Mononuclear cell (primary cell): ENCODE results near the gene CERS4. TPM values are rescaled to one million over a fixed set of nuclear protein-coding genes. Genes with fewer than 3 reads are reported as not detected.
"Not testable (repeated sequence)": the region's sequence is repeated elsewhere in the genome, so short reads cannot be mapped to it uniquely, and the experiment has no call there.

Experiments
- H3K27me3 ChIP-seq: 2 replicates; pipeline ENCODE4 v1.6.0; 2011; ENCODE audit warnings: low read length, control low read depth; ENCODE audit not compliant: insufficient read depth
- H3K4me1 ChIP-seq: 2 replicates; pipeline ENCODE4 v1.5.1; 2011; ENCODE audit warnings: mild to moderate bottlenecking, low read length, control low read depth; ENCODE audit not compliant: insufficient read depth
- H3K4me3 ChIP-seq: 2 replicates; pipeline ENCODE4 v1.5.1; 2011; ENCODE audit warnings: mild to moderate bottlenecking, low read length, moderate library complexity
- H3K9me3 ChIP-seq: 2 replicates; pipeline ENCODE4 v1.5.1; 2011; ENCODE audit warnings: low read depth, mild to moderate bottlenecking, control low read depth, low read length
- total RNA-seq: library from RNA; depleted of rRNA; stranded (reverse); fragments of >200 nt; gene quantifications from one replicate; pipeline ENCODE4 v1.2.3, GENCODE V29; 2012

The CERS4 gene
- total RNA-seq, 1 donor = 13.1 TPM

DNA sequence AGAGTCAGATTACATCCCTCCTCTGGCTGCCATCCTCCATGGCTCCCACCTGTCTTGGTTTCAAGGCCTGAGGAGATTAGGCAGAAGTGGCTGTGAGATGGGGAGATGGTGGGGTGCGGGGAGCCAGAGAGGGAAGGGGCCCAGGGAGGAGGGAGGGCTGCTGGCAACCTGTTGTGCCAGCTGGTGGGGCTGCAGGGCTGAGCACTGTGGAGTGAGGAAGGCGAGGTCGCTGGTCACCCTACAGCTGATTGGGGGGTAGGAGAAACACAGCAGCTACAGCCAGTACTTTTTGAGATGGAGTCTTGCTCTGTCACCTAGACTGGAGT is 50.7 kb downstream of the CERS4 start:
- no peak overlapping the region for H3K4me3 ChIP-seq
- no peaks in the 10 kb centered on the region for H3K4me1 ChIP-seq
- no peaks in the 10 kb centered on the region for H3K9me3 ChIP-seq
- no peaks in the 10 kb centered on the region for H3K27me3 ChIP-seq

DNA sequence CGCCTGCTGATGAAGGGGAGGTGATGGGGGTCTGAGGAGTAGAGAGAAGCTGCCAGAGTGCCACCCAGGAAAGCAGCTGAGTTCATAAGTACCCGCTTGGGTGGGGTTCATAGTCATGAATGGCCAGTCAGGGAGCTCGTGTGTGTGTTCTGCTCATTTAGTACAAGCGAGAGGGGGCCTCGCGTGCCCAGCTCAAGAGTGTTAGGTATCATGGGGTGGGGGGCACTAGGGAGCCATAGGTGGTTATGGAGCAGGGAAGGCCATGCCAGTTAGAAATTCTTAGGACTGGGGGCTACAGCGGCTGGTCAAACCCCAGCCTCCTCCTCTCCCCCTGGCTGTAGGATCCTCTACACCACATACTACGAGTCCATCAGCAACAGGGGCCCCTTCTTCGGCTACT is 52.2 kb downstream of the CERS4 start:
- Histone ChIP-seq H3K9me3 (no peaks in the 10 kb centered on the region), H3K4me1 (no peaks in the 10 kb centered on the region), H3K27me3 (no peaks in the 10 kb centered on the region), H3K4me3 (no peak overlapping the region)

DNA sequence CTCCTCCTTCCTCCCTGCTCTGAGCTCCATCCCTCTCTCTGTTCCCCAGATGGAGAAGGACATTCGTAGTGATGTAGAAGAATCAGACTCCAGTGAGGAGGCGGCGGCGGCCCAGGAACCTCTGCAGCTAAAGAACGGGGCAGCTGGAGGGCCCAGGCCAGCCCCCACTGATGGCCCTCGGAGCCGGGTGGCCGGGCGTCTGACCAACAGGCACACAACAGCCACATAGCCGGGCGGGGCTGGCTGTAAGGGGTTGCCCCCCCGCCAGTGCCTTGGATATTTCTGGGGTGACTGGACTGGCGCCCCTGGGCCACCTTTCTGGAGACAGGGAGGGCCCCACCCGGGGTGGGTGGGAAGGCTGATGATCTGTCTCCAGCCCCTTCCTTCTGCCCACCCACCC is 52.7 kb downstream of the CERS4 start:
- Histone ChIP-seq H3K27me3 (no peaks in the 10 kb centered on the region), H3K9me3 (no peaks in the 10 kb centered on the region), H3K4me3 (no peak overlapping the region), H3K4me1 (no peaks in the 10 kb centered on the region)

DNA sequence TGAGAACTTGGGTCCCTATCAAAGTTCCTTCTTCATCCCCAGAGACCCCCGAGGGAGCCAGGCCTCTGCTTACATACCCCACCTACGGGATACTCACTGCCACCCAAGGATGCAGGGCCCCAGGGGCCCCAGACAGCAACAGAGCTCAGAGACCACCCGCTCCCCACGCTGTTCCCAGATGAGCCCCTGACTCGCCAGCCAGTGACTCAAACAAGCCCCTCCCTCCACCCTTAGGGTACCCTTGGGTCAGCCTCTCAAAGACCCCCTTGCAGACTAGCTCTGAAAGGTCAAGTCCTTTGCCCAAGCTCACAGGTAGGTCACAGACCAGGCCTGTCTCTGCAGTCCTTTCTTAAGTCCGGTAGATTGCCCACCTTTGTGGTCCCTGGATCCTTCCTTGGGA is 53.3 kb downstream of the CERS4 start:
- H3K27me3 ChIP-seq = no peaks in the 10 kb centered on the region

DNA sequence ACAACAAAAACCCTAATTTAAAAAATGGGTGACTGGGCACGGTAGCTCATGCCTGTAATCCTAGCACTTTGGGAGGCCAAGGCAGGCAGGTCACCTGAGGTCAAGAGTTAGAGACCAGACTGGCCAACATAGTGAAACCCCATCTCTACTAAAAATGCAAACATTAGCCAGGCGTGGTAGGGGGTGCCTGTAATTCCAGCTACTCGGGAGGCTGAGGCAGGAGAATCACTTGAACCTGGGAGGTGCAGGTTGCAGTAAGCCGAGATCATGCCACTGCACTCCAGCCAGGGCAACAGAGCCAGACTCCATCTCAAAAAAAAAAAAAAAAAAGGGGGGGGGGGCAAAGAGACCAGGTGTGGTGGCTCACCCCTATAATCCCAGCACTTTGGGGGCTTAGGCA is 55.1 kb downstream of the CERS4 start:
- not testable (repeated sequence) for H3K4me1 ChIP-seq, H3K4me3 ChIP-seq

More for the DNA sequence above, 53.3 kb downstream of the CERS4 start:
- no peaks in the 10 kb centered on the region for H3K9me3 ChIP-seq
- H3K4me1 ChIP-seq = no peaks in the 10 kb centered on the region
- H3K4me3 ChIP-seq = no peak overlapping the region

DNA sequence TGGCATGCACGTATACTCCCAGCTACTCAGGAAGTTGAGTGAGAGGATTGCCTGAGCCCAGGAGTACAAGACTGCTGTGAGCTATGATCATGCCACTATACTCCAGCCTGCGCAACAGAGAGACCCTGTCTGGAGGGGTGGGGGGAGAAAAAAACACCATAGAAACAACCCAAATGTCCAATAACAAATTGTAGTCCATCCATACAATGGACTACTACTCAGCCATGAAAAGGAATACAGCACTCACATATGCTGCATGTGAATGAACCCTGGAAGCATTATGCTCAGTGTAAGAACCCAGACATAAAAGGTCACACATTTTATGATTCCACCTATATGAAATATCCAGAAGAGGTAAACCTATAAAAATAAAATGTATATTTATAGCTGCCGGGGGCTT is 56.7 kb downstream of the CERS4 start:
- no peaks in the 10 kb centered on the region for H3K9me3 ChIP-seq
- peaks cover 15% of the 10 kb centered on the region for H3K4me1 ChIP-seq
- no peak overlapping the region for H3K4me3 ChIP-seq
- no peaks in the 10 kb centered on the region for H3K27me3 ChIP-seq

More for the DNA sequence above, 55.1 kb downstream of the CERS4 start:
- H3K27me3 ChIP-seq, H3K9me3 ChIP-seq: not testable (repeated sequence)

DNA sequence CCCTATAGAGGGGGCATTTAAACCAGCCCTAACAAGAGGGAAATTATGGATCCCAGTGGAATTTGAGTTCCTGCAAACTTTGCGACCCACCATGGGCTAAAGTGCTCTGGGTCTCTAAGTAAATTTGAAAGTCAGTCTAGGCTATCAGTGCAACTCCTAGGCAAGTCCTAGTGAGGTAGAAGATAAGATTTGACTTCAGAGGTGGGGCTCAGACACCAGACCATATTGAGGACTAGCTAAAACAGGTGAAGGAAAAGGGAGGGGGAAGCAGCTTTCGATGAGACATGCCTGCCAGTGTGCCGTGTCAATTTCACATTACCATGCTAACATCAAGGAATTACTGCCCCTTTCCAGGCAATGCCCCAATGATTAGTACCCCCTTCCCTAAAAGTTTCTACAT is 60.6 kb downstream of the CERS4 start:
- H3K4me1 ChIP-seq = peaks cover 15% of the 10 kb centered on the region
- H3K27me3 ChIP-seq = no peaks in the 10 kb centered on the region
- H3K4me3 ChIP-seq = no peak overlapping the region
- no peaks in the 10 kb centered on the region for H3K9me3 ChIP-seq

DNA sequence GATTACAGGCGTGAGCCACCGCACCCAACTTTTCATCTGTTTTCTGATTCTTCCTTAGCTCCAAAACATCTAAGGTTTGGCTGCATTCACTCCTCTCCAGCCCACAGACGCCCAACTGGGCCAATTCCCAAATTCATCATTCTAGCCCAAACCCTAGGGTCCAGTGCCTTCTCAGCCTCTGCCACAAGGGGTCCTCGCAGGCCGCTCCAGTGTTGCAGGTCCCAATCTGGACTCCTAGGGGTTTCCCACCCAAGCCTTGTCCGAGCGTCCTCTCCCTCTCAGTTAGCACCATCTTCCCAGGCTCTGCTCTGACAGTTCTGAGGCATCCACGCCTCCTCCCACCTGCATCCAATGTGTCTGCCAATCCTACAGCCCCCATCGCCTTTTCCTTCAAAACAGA is 67.3 kb downstream of the CERS4 start:
- not testable (repeated sequence) for H3K9me3 ChIP-seq, H3K27me3 ChIP-seq, H3K4me1 ChIP-seq, H3K4me3 ChIP-seq

DNA sequence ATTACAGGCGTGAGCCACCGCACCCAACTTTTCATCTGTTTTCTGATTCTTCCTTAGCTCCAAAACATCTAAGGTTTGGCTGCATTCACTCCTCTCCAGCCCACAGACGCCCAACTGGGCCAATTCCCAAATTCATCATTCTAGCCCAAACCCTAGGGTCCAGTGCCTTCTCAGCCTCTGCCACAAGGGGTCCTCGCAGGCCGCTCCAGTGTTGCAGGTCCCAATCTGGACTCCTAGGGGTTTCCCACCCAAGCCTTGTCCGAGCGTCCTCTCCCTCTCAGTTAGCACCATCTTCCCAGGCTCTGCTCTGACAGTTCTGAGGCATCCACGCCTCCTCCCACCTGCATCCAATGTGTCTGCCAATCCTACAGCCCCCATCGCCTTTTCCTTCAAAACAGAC is 82.2 kb downstream of the CERS4 start:
- not testable (repeated sequence) for H3K4me3 ChIP-seq, H3K4me1 ChIP-seq, H3K9me3 ChIP-seq, H3K27me3 ChIP-seq

DNA sequence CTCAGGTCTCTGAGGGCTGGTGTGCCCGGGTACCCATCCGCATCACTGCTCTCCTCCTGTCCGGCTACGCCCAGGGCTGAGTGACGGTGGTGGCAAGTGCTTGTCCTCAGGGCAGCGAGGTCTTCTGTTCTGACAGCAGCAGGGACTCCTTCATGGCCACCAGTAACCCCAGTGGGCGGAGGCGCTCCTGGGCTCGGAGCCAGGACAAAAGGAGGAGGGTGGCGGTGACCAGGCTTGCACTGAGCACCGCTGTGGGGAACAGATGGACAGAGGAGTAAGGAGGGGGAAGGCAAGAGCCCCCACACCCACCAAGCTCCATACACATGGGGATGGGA is 93.2 kb downstream of the CERS4 start:
- H3K4me1 ChIP-seq = peaks cover 9% of the 10 kb centered on the region
- H3K4me3 ChIP-seq = no peak overlapping the region
- H3K27me3 ChIP-seq = no peaks in the 10 kb centered on the region
- no peaks in the 10 kb centered on the region for H3K9me3 ChIP-seq

DNA sequence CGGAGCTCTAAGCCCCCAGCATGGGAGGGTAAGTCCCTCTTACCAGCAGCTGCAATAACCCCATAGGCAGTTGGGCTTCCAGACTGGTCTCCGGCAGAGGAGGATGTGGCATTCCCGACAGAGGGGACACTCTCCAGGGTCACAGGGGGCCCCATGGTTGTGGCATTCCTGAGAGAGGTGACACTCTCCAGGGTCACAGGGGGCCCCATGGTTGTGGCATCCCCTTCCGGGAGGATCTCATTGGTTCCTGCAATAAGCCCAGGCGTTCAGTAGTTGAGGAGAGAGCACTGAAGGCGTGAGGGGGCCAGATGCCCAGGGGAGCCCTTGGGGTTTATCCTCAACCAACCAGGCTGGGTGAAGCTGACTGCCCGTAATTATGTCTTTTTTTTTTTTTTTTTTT is 93.6 kb downstream of the CERS4 start:
- no peak overlapping the region for H3K4me3 ChIP-seq
- no peaks in the 10 kb centered on the region for H3K27me3 ChIP-seq
- H3K4me1 ChIP-seq = peaks cover 13% of the 10 kb centered on the region
- no peaks in the 10 kb centered on the region for H3K9me3 ChIP-seq

DNA sequence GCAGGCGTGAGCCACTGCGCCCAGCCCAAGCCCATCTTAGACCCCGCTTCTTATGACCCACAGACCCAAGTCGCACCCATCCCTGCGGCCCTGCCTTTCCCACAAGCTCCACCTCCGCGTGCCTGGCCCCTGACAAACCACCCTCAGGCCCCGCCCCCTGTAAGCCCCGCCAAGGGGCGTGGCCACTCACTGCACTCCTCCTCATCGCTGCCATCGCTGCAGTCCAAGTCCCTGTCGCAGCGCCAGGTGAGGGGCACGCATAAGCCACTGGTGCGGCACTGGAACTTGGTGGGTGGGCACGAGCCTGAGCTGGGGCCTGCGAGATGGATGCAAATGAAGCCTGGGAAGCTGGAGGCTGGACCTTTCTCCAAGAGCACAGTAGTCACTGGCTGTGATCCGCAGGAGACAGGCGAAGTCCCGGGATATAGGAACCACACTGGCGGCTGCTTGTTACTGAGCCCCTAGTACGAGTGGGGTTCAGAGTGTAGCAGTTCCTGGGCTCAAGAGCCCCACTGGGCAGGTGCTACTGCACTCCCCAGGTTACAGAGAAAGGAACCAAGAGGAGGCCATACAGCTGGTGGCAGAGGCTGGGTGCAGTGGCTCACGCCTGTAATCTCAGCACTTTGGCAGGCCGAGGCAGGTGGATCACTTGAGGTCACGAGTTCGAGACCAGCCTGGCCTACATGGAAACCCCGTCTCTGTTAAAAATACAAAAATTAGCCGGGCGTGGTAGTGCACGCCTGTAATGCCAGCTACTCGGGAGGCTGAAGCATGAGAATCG is 95.9 kb downstream of the CERS4 start:
- Histone ChIP-seq H3K4me1 (peaks cover 28% of the 10 kb centered on the region), H3K9me3 (no peaks in the 10 kb centered on the region), H3K4me3 (no peak overlapping the region), H3K27me3 (no peaks in the 10 kb centered on the region)

DNA sequence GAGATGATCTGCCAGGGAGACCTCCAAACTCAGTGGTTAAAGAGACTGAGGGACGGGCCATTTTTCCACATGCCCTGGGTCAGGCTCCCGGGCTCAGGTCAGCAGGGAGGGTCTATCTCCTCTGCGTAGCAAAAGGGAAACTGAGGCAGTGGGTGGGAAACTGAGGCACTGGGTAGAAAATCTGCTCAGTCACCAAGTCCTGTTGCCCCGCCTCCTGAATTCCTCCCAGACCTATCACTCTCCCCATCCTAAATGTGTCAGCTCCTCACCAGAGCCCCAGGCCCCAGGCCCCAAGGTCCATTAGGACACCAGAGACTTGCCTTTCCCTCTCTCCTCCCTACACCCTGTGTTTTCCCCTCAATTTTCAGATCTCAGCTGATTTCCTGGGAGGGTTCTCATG is 96.6 kb downstream of the CERS4 start:
- Histone ChIP-seq H3K4me3 (no peak overlapping the region), H3K27me3 (no peaks in the 10 kb centered on the region)

DNA sequence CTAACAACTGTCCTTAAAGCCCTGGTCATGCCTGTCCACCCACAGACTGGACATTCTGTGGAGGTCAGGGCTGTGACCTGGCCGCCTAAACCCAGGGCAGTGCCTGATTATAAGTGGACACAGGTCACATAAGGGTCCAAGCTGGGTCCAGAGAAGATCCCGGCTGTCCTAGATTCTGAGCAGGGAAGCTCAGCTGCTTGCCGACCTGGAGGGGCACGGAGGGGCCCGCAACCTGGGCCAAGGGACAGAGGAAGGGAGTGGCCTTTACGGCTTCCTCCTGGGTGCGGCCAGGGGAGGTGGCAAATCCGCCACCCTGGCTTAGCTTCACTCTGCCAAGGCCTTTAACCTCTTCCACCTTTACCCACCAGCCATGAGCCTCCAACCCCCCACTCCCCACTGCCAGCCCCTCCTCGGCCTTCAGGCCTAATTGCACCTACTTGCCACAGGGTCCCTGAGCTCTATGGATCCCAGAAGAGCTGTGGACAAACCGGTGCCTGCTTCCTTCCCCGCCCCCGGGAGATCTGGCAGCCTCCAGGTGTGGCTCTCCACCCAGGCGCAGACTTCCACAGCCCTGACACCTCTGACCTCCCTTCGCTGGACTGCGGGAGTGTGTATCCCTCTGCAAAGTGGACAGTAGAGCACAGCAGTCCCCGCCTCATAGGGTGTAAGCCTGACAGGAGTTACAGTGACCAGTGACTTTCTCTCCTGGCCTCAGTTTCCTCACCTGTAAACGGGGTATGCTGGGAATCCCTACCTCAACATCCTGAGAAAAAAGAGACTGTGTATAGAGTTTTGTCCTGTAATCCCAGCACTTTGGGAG is 97.3 kb downstream of the CERS4 start:
- no peaks in the 10 kb centered on the region for H3K9me3 ChIP-seq
- H3K4me1 ChIP-seq = peaks cover 28% of the 10 kb centered on the region
- no peak overlapping the region for H3K4me3 ChIP-seq
- no peaks in the 10 kb centered on the region for H3K27me3 ChIP-seq

More for the DNA sequence above, 96.6 kb downstream of the CERS4 start:
- H3K4me1 ChIP-seq = peaks cover 28% of the 10 kb centered on the region
- H3K9me3 ChIP-seq = no peaks in the 10 kb centered on the region

DNA sequence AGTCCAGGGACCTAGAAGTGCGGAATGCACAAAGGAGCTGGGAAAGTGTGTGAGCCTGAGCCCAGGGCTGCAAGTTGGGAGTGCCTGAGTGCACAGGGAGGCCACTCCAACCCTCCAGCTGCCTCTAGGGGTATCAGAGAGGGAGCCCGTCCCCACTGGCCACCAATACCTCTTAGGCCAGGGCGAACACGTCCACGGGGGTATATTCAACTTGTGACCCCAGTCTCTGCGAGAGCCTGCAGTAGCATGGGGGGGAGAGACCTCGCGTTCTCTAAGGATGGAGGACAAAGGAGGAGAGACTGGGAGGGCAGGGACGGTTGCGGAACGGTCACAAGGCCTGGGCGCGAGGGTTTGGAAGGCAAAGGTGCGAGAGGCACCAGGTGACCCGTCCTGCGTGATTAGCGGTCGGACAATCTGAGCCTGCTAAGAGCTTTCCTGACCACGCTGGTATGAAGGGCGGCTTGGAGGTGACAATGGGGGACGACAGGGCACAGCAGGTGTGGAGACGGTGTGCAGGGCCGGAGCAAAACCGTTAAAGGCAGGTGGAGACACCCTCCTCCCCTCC is 98.3 kb downstream of the CERS4 start:
- H3K27me3 ChIP-seq = no peaks in the 10 kb centered on the region
- H3K4me1 ChIP-seq = peaks cover 28% of the 10 kb centered on the region
- H3K4me3 ChIP-seq = peak overlapping the region; percentile 46
- no peaks in the 10 kb centered on the region for H3K9me3 ChIP-seq
